ENCODE results near the gene FTCD. TPM values are rescaled to one million over a fixed set of nuclear protein-coding genes. Genes with fewer than 3 reads are reported as not detected.

The FTCD gene
- total and polyA plus RNA-seq, 2 of the 8 experiments (the other 6 are each of a cell fraction or from before 2014, with no cell fraction given): 3.3 to 4.9 TPM

DNA sequence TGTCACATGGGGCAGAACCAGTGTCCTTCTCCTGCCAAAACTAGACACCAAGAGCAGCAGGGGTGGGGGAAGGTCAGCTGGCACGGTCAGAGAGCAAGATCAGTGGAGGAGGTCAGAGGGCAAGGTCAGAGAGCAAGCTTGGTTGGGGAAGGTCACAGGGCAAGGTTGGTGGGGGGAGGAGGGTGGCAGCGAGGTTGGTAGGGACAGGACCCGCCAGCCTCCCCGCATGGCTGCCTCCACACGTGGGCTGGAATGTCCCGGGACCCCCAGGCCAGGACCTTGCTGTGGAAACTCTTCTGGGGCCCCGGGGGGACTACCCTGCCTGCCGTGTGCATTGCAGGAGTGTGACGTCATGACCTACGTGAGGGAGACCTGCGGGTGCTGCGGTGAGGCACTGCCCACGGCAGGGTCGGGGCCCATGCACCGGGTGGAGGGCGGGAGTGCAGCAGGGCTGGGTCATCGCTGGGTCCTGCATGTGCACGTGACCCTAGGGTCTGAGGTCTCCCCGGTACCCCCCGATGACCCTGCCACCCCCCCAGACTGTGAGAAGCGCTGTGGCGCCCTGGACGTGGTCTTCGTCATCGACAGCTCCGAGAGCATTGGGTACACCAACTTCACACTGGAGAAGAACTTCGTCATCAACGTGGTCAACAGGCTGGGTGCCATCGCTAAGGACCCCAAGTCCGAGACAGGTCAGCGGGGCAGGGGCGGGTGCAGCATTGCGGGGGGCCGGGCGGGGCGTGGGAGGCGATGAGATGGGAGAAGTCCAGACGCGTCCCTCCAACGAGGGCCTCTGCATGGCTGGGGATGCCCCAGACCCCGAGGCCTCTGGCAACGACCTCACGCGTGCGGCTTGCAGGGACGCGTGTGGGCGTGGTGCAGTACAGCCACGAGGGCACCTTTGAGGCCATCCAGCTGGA lies 30.2 kb downstream of the FTCD start:
- 92% methylated on average over 36 of the region's 49 CpGs; no CpG with 5 or more reads in 1 of the 2 experiments for WGBS, 2 experiments (ENCODE audit: extremely low coverage in 1 of 2, insufficient coverage in 1 of 2, insufficient read length in 1 of 2, insufficient replicate concordance in 2 of 2, low coverage in 1 of 2, low lambda C conversion rate in 2 of 2, missing lambda C conversion rate in 1 of 2)
- Histone ChIP-seq H3K23ac (ENCODE audit: insufficient read length) (no peak overlapping the region), H4K8ac (ENCODE audit: extremely low read depth, insufficient read depth, low read length) (no peak overlapping the region; the same call in 1 of the 2 replicates), H2BK5ac (ENCODE audit: low read depth, low read length) (no peak overlapping the region; the same call in 1 of the 2 replicates), H2BK20ac (ENCODE audit: low read length) (no peak overlapping the region), H2BK12ac (ENCODE audit: low read depth, low read length) (no peak overlapping the region), H3K14ac (ENCODE audit: insufficient read length) (no peak overlapping the region), H3K4me3 (ENCODE audit: extremely low read depth in 1 of 4, insufficient read depth in 2 of 4, low read depth in 3 of 4, low read length in 4 of 4) (no peak overlapping the region), H4K20me1 (replicated peaks in 1 of 2; ENCODE audit: control insufficient read depth in 1 of 2, insufficient read depth in 2 of 2, low read length in 2 of 2) (peaks cover 0 to 16% of the 10 kb centered on the region in 2 experiments), H3K4me1 (replicated peaks in 1 of 4; ENCODE audit: control insufficient read depth in 3 of 4, insufficient read depth in 4 of 4, low read length in 3 of 4) (peaks cover 0 to 7% (median 0%) of the 10 kb centered on the region in 4 experiments; a peak in 2 of 7 replicates), H2AK5ac (ENCODE audit: low read depth, low read length) (no peak overlapping the region), H4K91ac (replicated peaks; ENCODE audit: insufficient read length, low read length) (no peak overlapping the region), H2BK120ac (replicated peaks; ENCODE audit: low read depth, low read length) (no peak overlapping the region), H3K9me3 (ENCODE audit: insufficient read depth in 2 of 2, low read depth in 1 of 2, low read length in 1 of 2) (no peaks in the 10 kb centered on the region), H3K79me1 (ENCODE audit: low read depth, low read length) (no peaks in the 10 kb centered on the region), H3K27me3 (replicated peaks in 1 of 4; ENCODE audit: control insufficient read depth in 3 of 4, extremely low read depth in 1 of 4, insufficient read depth in 3 of 4, low read length in 3 of 4) (no peaks in the 10 kb centered on the region), H3K9ac (replicated peaks in 1 of 4; ENCODE audit: extremely low read depth in 1 of 4, low read depth in 3 of 4, low read length in 3 of 4) (no peak overlapping the region), H3K4ac (replicated peaks; ENCODE audit: insufficient read length, low read depth, low read length) (no peak overlapping the region), H2BK15ac (ENCODE audit: low read length) (no peak overlapping the region), H3K23me2 (ENCODE audit: low read depth, low read length) (peaks cover 7% of the 10 kb centered on the region; the same call in 1 of the 2 replicates), H3K4me2 (ENCODE audit: insufficient read depth in 1 of 2, low read depth in 2 of 2, low read length in 2 of 2) (no peak overlapping the region), H3K18ac (ENCODE audit: extremely low read depth, low read length) (no peak overlapping the region), H2AFZ (ENCODE audit: low read length) (no peak overlapping the region), H3K56ac (replicated peaks; ENCODE audit: insufficient read length, low read depth, low read length) (no peak overlapping the region), H3K79me2 (ENCODE audit: control insufficient read depth in 1 of 2, insufficient read depth in 2 of 2, low read length in 2 of 2) (no peaks in the 10 kb centered on the region), H4K5ac (ENCODE audit: insufficient read length, low read depth, low read length) (no peak overlapping the region), H3K36me3 (ENCODE audit: control insufficient read depth in 2 of 4, insufficient read depth in 4 of 4, low read length in 3 of 4) (peaks cover 2 to 23% (median 3%) of the 10 kb centered on the region in 4 experiments; a peak in 4 of 8 replicates), H3K27ac (ENCODE audit: low read depth, low read length) (no peak overlapping the region)
- ChIA-PET POLR2A (ENCODE audit: partially characterized antibody) (no interaction called here), CTCF (ENCODE audit: partially characterized antibody) (interaction anchor here (1.1 to 1.4 kb wide), 2 partner anchors 18 to 28 kb away, joined by 4 read pairs; no protein-coding TSS in a partner anchor)
- FAIRE-seq: no peak
- DNase-seq (ENCODE audit: low read depth in 1 of 2, low spot score in 2 of 2): peak in 1 of 2 experiments; percentile 41
- TF ChIP-seq NANOG (IDR thresholded peaks at IDR 0.05; ENCODE audit: insufficient read depth, low read depth, low read length, poor library complexity, severe bottlenecking) (no peak), EGR1 (IDR thresholded peaks at IDR 0.05; ENCODE audit: borderline replicate concordance, low read depth, low read length) (no peak), MAFK (IDR thresholded peaks at IDR 0.05; ENCODE audit: low read depth, low read length) (no peak), GTF2F1 (IDR thresholded peaks at IDR 0.05; ENCODE audit: borderline replicate concordance, low read depth, low read length) (no peak), CTBP2 (IDR thresholded peaks at IDR 0.05; ENCODE audit: borderline replicate concordance, insufficient read depth, insufficient read length, low read length) (no peak), CBX8 (IDR thresholded peaks at IDR 0.05; ENCODE audit: borderline replicate concordance, low read depth, low read length) (no peak), HDAC2 (IDR thresholded peaks at IDR 0.05; ENCODE audit: borderline replicate concordance in 1 of 2, low read depth in 2 of 2, low read length in 2 of 2) (no peak), YY1 (IDR thresholded peaks at IDR 0.05; ENCODE audit: low read depth, low read length) (no peak), EZH2 (IDR thresholded peaks at IDR 0.05; ENCODE audit: low read depth, low read length, severe bottlenecking) (no peak), RXRA (IDR thresholded peaks at IDR 0.05; ENCODE audit: insufficient read depth, low read depth, low read length) (no peak), RFX5 (IDR thresholded peaks at IDR 0.05; ENCODE audit: borderline replicate concordance, low read depth, low read length) (no peak)

All from H1 (cell line).